Mucosa of rectum (tissue), 2 donors: ENCODE results near the gene SULT1A2.
"Not testable (repeated sequence)": the region's sequence is repeated elsewhere in the genome, so short reads cannot be mapped to it uniquely, and the experiment has no call there.

Experiments used
- H3K27ac ChIP-seq, 2 donors: one replicate each; pipeline ENCODE4 v1.7.0; 2013; ENCODE audit warnings: inconsistent platforms in 2 of 2, low read depth in 2 of 2, low read length in 2 of 2
- H3K27me3 ChIP-seq, 2 donors: one replicate each; pipeline ENCODE4 v1.7.0; 2013; ENCODE audit warnings: low read length in 2 of 2; ENCODE audit not compliant: control insufficient read depth in 2 of 2, insufficient read depth in 2 of 2
- H3K36me3 ChIP-seq, 2 donors: one replicate each; pipeline ENCODE4 v1.7.0; 2013; ENCODE audit warnings: low read length in 2 of 2; ENCODE audit not compliant: control insufficient read depth in 2 of 2, insufficient read depth in 2 of 2
- H3K4me1 ChIP-seq, 2 donors: one replicate each; pipeline ENCODE4 v1.7.0; 2013; ENCODE audit warnings: low read length in 2 of 2, mild to moderate bottlenecking in 1 of 2; ENCODE audit not compliant: control insufficient read depth in 2 of 2, insufficient read depth in 2 of 2
- H3K4me3 ChIP-seq, 2 donors: one replicate each; pipeline ENCODE4 v1.7.0; 2013; ENCODE audit warnings: low read length in 2 of 2
- H3K9ac ChIP-seq, 2 donors: one replicate each; pipeline ENCODE4 v1.7.0; 2013; ENCODE audit warnings: low read length in 2 of 2, low read depth in 1 of 2, mild to moderate bottlenecking in 1 of 2
- H3K9me3 ChIP-seq, 2 donors: one replicate each; pipeline ENCODE4 v1.7.0; 2013; ENCODE audit warnings: low read length in 2 of 2; ENCODE audit not compliant: control insufficient read depth in 2 of 2
- donor health status: healthy.
- donor health status: Normal muscosa, but diverticular disease.

Gene SULT1A2

DNA sequence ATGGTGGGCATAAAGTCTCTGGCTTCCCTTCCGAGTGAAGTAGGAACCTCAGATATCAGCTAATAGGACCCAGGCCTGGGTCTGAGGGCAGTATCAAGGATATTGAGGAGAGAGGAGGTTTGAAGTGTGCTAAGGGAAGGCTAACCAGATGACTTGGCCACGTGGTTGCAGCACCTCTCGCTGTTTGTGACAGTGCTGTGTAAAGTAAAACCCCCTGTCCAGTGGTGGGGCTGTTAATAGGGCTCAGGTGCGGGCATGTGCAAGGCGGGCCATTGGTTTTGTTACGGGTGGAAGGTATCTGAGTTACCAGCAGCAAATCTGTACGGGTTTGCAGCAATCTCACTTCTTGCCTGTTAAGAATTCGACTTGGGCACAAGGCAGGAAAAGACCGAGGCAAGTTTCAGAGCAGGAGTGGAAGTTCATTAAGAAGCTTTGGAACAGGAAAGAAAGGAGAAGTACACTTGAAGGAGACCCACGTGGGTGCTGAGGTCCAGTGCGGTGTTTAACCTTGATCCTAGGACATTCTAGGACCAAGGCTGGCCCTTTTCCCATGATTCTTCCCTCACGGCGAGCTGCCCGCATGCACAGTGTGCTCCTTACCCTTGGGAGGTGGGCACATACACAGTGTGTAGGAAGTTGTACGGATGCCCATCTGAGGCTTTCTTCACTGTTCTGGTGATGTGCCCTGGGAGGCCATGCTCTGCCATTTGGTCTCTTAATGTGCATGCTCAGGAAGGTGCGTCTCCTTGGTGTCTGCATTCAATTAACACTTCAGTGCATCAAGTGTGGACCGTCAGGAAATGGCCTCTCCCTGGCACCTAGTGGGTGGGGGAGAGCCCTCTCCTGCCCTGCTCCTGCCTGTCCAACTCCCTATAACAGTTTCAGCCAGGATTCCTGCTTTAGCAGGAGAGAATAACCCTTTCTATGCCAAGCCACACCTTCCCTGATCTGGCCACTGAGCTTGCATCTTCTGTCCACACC lies 22.8 kb downstream of the SULT1A2 start:
- no peaks in the 10 kb centered on the region for H3K4me1 ChIP-seq
- H3K9ac ChIP-seq, result no peak overlapping the region
- no peak overlapping the region for H3K4me3 ChIP-seq
- no peaks in the 10 kb centered on the region for H3K9me3 ChIP-seq
- peaks cover 0 to 4% of the 10 kb centered on the region in 2 donors for H3K36me3 ChIP-seq
- H3K27me3 ChIP-seq, result no peaks in the 10 kb centered on the region
- H3K27ac ChIP-seq, result no peak overlapping the region

DNA sequence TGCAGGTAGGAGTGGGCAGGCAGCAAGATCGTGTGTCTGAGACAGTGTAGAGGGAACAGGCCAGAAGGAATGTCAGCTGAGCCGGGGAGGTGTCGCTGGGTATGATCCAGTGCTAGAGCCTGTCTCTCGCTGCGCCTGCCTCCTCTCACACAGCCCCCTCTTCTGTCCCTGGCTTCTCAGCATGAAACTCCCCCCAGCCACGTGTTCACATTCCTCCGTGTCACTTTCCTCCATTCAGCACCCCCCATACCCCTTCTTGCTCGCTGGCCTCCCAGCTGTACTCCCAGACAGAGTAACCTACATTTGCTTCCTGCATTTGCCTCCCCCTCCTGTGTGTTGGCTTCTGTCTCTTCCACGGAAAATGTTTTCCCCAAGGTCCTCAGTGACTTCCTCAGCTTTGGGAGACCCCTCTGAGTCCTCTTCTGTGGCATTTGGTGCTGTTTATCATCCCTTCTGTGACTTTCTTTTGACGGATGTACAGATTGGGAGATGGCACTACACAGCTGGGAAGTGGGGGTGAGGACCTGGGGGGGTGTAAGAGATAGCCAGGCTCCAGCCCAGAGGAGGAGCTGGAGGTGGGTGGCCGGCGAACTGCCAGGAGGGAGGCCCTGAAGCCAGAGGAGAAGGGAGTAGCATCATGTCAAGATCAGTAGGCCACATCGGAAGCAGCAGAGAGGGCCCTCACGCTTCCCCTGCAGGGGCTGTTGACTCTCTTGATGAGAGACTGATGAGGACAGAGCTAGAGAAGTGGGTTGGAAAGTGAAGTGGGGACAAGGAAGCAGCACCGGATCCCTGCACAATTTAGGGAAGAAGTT lies 23.9 kb downstream of the SULT1A2 start:
- Histone ChIP-seq H3K9ac (no peak overlapping the region), H3K27ac (no peak overlapping the region), H3K36me3 (peaks cover 0 to 4% of the 10 kb centered on the region in 2 donors), H3K9me3 (no peaks in the 10 kb centered on the region), H3K4me3 (no peak overlapping the region), H3K27me3 (no peaks in the 10 kb centered on the region), H3K4me1 (no peaks in the 10 kb centered on the region)

DNA sequence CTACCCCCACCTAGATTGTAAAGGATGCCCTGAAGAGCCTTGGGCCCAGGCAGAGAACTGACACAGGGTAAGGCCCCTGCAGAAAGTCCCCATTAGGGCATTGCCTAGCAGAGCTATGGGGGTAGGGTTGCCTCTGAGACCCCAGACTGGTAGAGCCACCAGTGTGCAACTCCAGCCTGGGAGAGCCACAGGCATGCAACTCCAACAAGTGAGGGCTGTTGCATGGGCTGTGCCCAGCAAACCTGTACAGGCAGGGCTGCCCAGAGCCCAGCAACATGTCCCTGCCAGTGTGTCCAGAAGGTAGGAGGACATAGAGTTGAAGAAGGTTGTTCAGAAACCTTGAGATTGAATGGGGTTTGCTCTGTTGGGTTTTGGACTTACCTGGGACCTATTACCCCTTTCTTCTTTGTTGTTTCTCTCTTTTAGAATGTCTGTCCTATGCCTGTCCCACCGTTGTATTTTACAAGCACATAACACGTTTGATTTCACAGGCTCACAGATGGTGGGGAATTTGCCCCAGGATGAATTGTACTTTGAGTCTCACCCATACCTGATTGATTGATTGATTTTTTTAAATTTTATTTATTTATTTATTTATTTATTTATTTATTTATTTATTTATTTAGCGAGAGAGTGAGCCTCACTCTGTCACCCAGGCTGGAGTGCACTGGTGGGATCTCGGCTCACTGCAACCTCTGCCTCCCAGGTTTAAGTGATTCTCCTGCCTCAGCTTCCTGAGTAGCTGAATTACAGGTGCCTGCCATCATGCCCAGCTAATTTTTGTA lies 26.7 kb downstream of the SULT1A2 start:
- no peaks in the 10 kb centered on the region for H3K27me3 ChIP-seq

GRCh38 chr16:28569021-28569420 lies 27.8 kb downstream of the SULT1A2 start:
- Histone ChIP-seq H3K27me3 (no peaks in the 10 kb centered on the region), H3K9me3 (no peaks in the 10 kb centered on the region), H3K9ac (no peak overlapping the region), H3K36me3 (peaks cover 0 to 5% of the 10 kb centered on the region in 2 donors), H3K4me1 (no peaks in the 10 kb centered on the region), H3K4me3 (no peak overlapping the region), H3K27ac (no peak overlapping the region)

More for the DNA sequence above, 26.7 kb downstream of the SULT1A2 start:
- Histone ChIP-seq H3K36me3 (peaks cover 0 to 6% of the 10 kb centered on the region in 2 donors), H3K27ac (no peak overlapping the region), H3K4me1 (no peaks in the 10 kb centered on the region), H3K9ac (no peak overlapping the region), H3K4me3 (no peak overlapping the region), H3K9me3 (no peaks in the 10 kb centered on the region)

- Histone ChIP-seq H3K36me3 (peaks cover 0 to 5% of the 10 kb centered on the region in 2 donors), H3K27me3 (no peaks in the 10 kb centered on the region), H3K4me1 (no peaks in the 10 kb centered on the region), H3K9ac (no peak overlapping the region), H3K9me3 (no peaks in the 10 kb centered on the region), H3K4me3 (no peak overlapping the region), H3K27ac (no peak overlapping the region)
Measured at GRCh38 chr16:28567292-28567691, 29.6 kb downstream of the SULT1A2 start.

DNA sequence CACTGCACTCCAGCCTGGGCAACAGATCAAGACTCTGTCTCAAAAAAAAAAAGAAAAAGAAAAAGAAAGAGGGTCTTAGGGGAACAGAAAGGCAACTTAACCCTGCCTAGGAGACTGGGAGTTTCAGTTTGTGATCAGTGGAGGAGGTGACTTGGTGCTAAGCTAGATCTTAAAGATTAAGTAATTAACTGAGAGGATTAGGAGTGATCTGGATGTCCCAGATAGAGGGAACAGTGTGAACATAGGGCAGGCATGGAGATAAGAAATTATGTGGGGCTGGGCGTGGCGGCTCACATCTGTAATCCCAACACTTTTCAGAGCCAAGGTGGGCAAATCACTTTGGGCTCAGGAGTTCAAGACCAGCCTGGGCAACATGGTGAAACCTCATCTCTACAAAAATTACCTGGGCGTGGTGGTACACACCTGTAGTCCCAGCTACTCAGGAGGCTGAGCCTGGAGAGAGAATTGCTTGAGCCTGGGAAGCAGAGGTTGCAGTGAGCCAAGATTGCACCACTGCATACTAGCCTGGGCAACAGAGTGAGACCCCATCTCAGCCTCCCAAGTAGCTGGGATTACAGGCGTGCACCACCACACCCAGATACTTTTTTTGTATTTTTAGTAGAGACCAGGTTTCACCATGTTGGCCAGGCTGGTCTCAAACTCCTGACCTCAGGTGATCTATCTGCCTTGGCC lies 30.5 kb downstream of the SULT1A2 start:
- H3K36me3 ChIP-seq, H3K27me3 ChIP-seq, H3K9ac ChIP-seq, H3K4me3 ChIP-seq, H3K9me3 ChIP-seq, H3K27ac ChIP-seq, H3K4me1 ChIP-seq: not testable (repeated sequence)

DNA sequence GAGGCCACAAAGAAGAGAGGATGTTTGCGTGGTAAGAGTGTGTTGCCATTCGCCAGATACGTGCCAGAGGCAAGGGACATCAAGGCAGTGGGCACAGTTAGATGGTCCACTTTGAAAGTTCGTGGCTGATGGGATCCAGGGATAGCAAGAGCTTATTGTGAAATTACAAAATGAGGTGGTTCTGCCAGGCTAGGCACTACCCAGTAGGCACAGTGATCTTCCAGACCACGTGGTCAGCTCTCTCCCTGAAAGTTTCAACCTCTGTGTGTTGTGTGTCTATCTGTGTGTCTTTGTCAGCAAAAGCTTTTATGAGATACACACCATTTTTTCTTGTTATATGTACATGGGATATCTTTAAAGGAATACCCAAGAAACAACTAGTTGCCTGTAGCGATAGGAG lies 33.6 kb downstream of the SULT1A2 start:
- H3K4me1 ChIP-seq, result no peaks in the 10 kb centered on the region

GRCh38 chr16:28562199-28562598 lies 34.7 kb downstream of the SULT1A2 start:
- Histone ChIP-seq H3K27ac (no peak overlapping the region), H3K4me1 (no peaks in the 10 kb centered on the region), H3K36me3 (peaks cover 4 to 10% of the 10 kb centered on the region in 2 donors), H3K9ac (no peak overlapping the region), H3K4me3 (no peak overlapping the region), H3K9me3 (no peaks in the 10 kb centered on the region), H3K27me3 (no peaks in the 10 kb centered on the region)

More for the DNA sequence above, 33.6 kb downstream of the SULT1A2 start:
- H3K9me3 ChIP-seq, result no peaks in the 10 kb centered on the region
- H3K36me3 ChIP-seq, result peaks cover 0 to 5% of the 10 kb centered on the region in 2 donors
- no peak overlapping the region for H3K9ac ChIP-seq
- H3K4me3 ChIP-seq, result no peak overlapping the region
- no peak overlapping the region for H3K27ac ChIP-seq
- H3K27me3 ChIP-seq, result no peaks in the 10 kb centered on the region

- Histone ChIP-seq H3K9me3 (no peaks in the 10 kb centered on the region), H3K27ac (no peak overlapping the region), H3K27me3 (no peaks in the 10 kb centered on the region), H3K4me1 (no peaks in the 10 kb centered on the region), H3K36me3 (peaks cover 4 to 13% of the 10 kb centered on the region in 2 donors), H3K4me3 (no peak overlapping the region), H3K9ac (no peak overlapping the region)
Measured at GRCh38 chr16:28561557-28562187, 35.2 kb downstream of the SULT1A2 start.
